SKM-1 (cell line): ENCODE measurements around the gene KIF6.
"Not testable (repeated sequence)": the region's sequence is repeated elsewhere in the genome, so short reads cannot be mapped to it uniquely, and the experiment has no call there.

Experiments
- DNase-seq: peaks from one replicate; lab custom pipeline; 2025; ENCODE audit not compliant: unreplicated experiment; lab: John Stamatoyannopoulos, UW

The KIF6 gene

DNA sequence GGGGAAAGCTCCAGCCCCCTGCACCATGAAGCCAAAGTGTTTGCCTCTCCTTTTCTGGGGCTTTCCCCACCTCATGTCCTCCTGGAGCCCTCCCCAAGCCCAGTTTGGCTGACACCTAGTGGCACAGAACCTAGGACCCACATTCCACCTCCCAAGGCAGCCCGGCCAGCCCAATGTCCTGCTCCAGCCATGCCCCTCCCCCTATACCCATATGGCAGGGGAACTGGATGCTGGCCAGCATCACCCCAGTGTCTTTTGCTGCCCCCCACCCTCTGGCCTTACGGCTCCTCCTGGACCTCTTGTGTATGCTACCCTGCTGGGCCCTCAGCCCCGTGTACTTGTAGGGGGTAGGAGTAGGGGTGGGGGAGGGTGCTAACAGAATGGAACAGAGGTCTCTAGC is 170.1 kb downstream of the KIF6 start:
- DNase-seq: no peak

DNA sequence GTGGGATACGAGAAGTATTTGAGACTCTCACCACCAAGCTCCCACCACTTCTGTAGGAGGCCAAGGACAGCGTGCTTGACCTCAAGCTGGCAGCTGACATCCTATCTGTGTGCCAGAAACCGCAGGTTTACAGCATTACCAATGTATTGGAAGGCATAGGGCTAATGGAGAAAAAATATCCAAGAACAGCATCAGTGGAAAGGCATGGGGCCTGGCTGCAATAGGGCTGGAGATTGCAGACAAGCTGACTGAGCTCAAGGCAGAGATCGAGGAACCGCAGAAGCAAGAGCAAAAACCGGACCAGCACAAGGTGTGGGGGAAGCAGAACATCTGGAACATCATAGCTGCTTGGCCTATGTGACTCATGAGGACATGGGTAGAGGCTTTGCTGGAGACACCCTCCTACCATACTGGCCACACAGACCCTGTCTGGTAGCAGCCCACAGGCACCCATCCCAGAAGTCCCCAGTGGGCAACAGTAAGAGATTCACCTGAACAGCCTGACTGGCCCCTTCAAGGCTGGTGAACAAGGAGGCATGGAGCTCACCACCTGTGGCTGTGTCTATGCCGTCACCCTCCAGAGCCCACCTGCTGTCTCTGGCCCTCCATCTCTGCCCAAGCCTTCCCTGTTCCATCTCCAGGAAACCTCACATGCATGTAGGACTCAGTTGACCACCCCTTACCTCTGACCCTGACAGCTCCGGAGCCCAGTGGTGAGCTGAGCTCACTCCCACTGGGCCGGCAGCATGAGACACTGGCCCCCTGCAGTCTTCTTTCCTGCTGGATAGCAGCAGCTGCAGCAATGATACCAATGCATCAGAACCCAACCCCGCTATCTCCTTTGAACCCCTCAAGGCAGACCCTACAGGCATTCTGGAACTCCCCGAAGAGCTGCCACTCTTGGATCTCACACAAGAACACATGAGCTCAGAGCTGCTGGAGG is 171.1 kb downstream of the KIF6 start:
- DNase-seq: no peak

DNA sequence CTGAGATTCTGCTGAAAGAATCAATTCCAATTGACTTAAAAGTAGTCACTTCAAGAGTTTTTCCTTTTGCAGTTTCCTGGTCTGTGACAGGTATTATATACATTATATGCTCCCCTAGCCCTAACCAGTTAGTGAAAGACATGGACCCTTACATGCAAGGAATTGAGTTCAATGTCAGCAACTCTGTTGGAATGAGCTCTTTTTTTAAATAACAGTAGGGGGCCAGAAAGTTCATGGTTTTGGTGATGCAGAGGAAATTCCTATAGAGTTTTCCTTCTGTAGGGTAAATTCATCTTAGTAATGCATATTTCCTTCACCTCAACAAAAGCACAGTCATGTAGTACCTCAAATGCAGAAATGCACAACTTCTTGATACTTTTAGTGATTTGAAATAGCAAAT is 172.2 kb downstream of the KIF6 start:
- DNase-seq: no peak

DNA sequence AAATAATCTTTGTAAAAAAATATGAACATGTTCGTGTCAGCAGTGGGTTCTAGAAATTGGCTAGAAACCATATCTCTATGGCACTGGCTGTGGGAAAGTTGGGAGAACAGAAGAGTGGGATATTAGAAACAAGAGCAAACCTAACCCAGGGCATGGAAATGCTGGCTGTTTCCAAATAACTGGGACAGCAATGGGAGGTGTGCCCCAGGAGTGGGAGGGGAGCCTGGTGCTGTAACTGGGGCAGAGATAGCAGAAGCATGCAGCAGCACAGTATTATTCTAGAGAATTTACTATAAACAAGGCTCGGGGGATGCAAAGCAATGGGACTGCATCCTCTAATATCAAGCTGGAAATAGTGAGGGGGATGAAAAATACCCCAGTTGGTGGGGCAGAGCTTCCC is 175.0 kb downstream of the KIF6 start:
- no peak for DNase-seq

DNA sequence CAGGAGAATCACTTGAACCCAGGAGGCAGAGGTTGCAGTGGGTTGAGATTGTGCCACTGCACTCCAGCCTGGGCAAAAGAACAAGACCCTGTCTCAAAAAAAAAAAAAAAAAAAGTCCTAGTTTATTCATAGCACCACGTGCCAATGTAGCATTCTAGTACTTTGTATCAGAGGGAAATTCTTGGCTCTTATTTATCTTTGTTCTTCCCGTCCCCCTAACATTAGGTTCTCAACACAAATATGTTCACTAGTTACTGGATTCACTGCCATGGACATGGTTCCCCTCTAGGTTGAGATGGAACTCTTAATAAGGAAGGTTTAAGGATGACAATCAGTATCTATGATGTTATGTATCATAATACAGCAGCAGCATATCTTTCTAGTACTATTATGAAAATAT is 178.5 kb downstream of the KIF6 start:
- no peak for DNase-seq

DNA sequence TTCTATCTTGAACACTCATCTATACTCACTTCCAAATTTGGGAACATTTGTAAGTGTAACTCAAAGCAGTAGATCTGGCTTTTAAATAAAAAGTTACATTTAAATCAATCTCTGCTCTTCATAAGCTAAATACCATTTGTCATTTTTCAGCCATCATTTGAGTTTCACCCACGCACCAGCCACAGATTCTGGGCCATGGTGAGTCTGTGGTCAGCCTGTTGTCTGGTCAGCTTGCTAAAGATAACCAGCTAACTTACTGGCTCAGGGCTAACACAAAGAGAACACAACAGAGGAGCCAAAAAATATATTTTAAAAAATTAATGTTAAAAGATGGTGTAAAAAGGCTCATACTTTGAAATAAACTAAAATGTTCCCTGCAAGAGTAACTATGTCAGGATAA is 181.3 kb downstream of the KIF6 start:
- DNase-seq: no peak

DNA sequence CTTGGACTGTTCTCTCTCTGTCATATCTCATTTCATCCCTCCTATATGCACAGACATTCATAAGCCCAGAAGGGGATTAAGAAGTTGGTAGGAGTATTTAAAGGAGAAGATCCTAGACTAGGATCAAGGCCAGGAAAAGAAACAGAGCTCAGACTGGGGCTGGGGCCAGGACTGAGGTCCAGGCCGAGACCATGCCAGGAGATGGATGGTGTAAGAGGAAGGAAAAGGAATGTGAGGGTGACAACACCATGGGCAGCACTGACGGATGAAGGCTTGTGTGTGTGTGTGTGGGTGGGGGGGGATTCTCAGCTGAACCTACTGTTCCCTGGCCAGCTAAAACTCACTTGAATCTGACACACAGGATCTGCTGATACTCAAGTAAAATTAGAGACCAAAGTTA is 182.1 kb downstream of the KIF6 start:
- no peak for DNase-seq

DNA sequence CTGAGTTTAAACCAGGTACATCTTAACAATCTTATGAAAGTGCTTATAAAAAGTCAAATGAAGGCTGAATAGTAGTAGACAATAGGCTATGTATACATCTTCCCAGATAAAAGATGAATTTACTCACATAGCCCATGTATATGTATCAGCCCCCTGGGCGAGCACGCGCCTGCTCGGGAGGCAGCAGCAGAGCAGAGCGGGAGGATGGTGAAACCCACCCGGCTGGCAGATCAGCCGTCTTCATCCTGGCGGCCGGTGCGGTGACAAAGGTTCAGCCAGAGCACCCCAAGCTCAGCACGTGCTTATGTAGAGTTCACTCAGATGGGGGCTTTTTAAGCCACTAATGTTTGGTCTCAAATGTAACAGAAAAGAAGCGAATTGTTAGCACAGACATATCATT is 184.8 kb downstream of the KIF6 start:
- no peak for DNase-seq

DNA sequence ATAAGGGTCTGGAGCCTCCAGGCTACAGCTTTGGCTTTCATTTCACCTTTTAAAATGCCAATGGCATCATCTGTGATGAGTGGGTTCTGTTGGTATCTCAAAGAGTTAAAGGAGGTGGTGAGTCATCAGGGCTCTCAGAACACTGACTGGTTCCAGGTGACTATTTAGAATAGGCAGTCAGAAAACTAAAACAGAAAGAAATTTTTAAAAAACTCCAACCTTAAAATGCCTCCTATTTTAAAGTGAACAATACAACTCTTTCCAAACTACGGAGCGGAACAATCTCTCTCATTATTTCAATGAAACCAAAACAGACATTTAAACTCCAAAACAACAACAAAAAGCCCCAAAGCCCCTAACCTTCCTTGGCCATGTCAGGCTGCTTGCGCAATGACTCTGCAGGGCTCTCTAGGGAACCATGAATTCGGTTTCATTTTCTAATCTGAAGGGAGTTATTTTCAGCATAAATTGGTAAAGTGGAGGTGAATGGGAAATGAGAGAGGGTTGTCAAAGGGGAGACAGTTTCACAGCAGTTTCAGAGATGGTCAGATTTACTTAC is 194.9 kb downstream of the KIF6 start:
- DNase-seq: no peak

DNA sequence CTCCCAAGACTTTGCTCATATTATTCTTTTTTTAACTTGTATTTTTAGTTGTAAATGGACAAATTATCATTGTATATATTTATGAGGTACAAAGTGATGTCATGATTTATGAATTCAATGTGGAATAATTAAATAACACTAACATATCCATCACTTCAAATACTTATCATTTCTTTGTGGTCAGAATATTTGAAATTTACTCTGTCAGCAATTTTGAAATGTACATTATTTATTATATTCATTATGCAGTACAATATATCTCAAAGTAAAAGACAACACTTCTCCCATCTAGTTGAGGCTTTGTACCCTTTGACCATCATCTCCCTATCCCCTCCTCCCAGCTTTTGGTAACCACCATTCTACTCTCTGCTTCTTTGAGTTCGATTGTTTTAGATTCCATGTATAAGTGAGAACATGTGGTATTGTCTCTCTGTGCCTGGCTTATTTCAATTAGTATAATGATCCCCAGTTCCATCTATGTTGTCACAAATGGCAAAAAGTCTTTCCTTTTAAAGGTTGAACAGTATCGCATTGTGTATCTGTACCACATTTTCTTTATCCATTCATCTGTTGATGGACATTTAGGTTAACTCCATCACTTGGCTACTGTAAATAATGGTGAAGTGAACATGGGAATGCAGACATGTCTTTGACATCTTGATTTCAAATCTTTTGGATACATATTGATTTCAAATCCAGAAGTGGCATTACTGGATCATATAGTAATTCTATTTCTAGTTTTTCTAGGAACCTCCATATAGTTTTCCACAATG is 197.2 kb downstream of the KIF6 start:
- no peak for DNase-seq

DNA sequence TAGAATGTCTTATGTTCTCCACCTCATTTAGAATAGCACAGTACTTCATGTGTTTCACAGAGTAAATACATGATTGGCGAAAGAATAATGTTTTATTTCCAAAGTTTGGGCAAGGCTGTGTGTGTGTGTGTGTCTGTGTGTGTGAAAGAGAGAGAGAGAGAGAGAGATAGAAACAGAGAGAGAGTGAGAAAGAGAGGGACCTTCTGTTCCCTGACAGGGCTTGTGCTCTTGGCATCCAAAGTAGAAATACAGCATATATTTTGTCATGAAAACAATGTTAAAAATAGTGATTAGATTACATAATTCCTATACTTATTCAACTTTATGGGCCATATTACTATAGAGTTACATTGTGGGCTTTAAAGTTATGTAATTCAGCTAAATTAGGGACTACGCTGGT is 201.2 kb downstream of the KIF6 start:
- no peak for DNase-seq

DNA sequence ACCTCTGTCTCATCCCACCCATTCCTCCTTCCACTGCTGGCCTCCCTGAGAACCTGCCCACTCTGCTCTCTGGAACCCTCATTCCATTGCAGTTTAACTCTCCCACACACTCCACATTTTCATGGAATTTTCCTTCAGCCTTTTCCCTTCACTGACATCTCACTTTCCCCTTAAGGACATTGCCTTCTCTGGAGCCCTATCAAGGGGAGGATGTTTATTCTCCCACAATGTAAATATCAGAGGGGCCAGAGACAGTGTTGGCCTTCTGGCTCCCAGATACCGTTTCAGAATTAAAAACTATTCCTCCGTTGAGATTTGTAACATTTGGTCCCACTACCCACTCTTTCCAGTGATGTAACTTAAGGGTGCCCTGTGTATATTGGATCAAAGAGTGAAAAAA is 203.2 kb downstream of the KIF6 start:
- no peak for DNase-seq

DNA sequence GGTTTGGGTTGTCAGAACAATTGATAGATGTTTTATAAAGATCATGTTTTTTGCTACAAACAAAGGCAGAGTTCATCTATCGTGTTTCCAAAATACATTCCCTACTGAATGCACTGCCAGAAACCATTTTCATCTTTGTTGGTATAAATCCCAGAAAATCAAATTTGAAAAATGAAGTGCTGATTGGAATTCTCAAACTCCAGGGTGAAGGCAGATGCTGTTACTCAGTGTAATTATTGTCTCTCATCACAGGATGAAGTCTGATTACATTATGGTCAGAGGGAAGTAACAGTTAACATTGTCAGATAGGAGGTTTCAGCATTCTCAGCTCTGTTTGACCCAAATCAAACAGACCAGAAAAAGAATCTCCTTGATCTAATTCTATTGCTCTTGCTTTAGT is 204.3 kb downstream of the KIF6 start:
- no peak for DNase-seq

DNA sequence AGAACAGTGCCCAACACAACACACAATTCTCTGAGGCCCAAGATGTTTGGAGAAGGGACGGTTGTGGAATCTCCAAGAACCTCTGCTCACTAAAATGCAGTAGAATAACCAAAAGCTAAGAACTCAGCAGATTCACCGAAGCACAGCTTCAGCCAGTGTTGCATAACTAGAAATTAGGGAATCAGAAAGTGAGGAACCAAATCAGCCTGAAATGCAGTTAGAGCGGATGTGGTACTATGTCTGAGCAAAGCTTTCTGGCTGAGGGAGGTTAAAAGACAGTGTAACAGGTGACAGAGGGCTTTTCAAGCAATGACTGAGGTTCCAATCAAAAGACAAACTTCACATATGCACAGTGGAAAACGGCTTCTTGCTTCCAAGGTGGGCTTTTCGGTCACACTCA is 204.8 kb downstream of the KIF6 start:
- no peak for DNase-seq

DNA sequence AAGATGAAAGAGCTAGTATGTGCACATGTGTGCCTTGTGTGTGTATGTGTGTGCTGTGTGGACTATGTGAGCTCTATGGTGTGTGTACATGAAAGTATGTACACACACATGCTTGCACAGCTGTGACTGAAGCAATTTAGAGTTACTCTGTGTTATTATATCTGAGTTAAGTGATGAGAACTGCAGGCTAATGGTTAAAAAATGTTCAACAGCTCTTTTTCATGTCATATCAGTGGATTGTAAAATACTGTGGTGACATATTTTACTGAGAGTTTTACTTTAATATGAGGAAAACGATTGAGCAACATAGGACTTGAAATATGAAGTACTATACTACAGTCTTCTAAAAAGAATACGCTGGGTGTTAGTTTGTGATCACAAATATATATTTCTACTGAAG is 207.0 kb downstream of the KIF6 start:
- DNase-seq: no peak

DNA sequence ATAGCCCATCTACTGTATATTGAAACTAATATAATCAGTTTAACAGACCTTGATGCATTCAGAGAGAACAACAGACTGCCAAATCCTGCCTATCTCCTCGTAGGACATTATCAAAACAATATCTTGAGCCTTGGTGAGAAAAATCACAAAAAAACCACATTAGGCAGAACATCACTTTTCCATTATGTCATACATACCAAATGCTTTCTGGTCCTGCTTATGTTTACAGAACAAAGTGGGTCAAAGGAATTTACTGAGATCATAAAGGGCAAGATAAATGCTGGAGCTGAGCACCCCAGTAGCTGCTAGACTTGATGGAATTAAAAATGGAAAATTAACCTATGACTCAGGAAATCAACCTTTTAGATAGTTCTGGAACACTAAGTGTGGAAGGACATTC is 207.5 kb downstream of the KIF6 start:
- no peak for DNase-seq

DNA sequence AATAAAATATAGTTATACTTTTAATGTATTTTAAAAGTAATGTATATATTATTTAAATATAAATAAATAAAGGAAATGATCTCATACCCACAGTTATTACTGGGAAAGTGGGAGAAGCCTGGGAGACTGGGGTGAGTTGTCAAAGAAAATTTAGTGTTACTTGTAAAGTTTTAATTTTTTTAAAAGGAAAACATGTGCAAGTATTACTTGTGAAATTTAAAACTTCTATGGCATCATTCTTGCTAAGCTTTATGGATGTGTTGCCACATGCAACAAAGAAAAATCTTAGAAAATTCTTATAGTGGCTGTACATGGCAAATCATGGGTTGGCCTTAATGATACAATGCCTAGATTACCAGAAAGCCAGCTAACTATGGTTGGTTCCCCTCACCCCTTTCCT is 208.7 kb downstream of the KIF6 start:
- no peak for DNase-seq

DNA sequence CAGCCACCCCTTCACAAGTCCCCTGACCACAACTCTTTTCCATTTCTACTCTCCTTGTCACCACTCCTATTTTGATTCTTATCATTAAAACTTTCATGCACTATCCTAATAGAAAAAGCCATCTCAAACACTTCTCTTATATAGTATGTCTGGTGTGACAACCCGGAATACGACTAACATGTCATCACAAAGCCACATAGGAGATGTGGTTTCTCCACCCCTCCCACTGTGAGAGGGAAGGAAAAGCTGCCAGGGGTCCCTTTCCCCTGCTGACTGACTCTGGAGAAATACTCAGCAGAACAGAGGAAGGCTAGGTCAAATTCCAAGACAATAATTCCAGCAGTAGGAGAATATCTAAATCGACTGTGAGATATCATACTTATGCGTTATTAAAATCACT is 209.7 kb downstream of the KIF6 start:
- no peak for DNase-seq

DNA sequence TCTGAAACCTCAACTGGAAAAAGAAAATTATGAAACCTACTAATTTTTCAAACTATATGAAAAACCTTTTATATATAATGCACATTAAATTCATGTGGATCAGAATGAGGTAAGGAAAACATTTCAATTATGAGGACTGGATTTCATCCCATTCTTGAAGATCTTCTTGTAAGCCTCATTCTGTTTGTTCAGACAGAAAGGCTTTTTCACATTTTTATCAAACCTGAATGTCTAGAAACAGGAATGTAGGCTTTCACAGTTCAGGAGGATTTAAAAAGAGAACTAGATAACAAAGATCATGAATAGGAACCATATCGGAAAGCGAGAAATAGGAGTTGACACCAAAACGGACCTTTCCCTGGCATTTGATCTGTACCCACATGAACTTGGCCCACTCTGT is 210.2 kb downstream of the KIF6 start:
- DNase-seq: no peak

DNA sequence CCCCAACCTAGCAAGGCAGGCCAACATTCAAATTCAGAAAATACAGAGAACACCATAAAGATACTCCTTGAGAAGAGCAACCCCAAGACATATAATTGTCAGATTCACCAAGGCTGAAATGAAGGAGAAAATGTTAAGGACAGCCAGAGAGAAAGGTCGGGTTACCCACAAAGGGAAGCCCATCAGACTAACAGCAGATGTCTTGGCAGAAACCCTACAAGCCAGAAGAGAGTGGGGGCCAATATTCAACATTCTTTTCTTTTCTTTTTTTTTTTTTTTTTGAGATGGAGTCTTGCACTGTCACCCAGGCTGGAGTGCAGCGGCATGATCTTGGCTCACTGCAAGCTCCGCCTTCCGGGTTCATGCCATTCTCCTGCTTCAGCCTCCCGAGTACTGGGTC is 215.4 kb downstream of the KIF6 start:
- DNase-seq: not testable (repeated sequence)

DNA sequence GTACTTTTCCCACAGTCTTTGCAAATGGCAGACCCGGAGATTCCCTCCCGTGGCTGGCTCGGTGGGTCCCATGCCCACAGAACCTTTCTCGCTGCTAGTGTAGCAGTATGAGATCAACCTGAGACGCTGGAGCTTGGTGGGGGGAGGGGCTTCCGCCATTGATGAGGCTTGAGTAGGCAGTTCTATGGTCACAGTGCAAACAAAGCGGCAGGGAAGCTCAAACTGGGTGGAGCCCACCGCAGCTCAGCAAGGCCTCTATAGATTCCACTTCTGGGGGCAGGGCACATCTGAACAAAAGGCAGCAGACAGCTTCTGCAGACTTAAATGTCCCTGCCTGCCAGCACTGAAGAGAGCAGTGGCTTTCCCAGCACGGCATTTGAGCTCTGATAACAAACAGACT is 216.7 kb downstream of the KIF6 start:
- DNase-seq: no peak

DNA sequence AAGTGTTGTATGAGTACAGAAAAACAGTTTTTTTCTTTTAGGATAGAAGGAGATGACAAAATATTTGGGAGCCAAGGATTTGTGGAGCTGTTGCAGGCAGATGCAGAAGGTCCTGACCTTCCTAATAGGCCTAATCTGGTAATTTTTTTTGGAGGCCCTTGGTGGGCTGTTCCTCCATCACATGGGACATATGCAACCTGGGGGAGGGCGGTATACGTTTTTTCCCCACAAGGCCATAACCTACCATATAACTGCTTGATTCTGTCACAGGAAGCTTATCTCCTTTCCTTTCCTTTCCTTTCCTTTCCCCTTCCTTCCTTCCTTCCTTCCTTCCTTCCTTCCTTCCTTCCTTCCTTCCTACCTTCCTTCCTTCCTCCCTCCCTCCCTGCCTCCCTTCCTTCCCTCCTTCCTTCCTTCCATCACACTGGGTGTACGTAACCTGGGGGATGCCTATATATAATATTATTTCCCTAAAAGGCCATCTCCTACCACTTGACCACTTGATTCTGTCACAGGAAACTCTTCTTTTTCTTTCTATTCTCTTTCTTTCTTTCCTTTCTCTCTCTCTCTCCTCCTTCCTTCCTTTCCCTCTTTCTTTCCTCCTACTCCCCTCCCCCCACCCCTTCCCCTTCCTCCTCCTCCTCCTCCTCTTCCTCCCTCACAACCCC is 217.7 kb downstream of the KIF6 start:
- no peak for DNase-seq
